ENCODE data around the gene MSGN1. TPM values are rescaled to one million over a fixed set of nuclear protein-coding genes. Genes with fewer than 3 reads are reported as not detected.

Gene MSGN1
- total and polyA plus RNA-seq, 2 of the 8 experiments (the other 6 are each of a cell fraction or from before 2014, with no cell fraction given), result not detected

GRCh38 chr2:17830053-17831034, 14.1 kb downstream of the MSGN1 start (continued):
- TF ChIP-seq CTBP2 (IDR thresholded peaks at IDR 0.05; ENCODE audit: borderline replicate concordance, insufficient read depth, insufficient read length, low read length) (peak; percentile 67), CHD2 (IDR thresholded peaks at IDR 0.05; ENCODE audit: low read length) (peak; percentile 40; the same call in 1 of the 2 replicates), CTCF (IDR thresholded peaks at IDR 0.05; ENCODE audit: control extremely low read depth in 1 of 3, insufficient read depth in 1 of 3, low read depth in 1 of 3, low read length in 3 of 3) (peak; percentile 78 to 98 (median 97)), SP1 (IDR thresholded peaks at IDR 0.05; ENCODE audit: low read depth, low read length) (0 out of 2 replicates have a peak, but pooled peaks have one; percentile 37), TCF12 (IDR thresholded peaks at IDR 0.05; ENCODE audit: low read depth, low read length) (no peak), E2F6 (IDR thresholded peaks at IDR 0.05) (peak; percentile 79; the same call in 1 of the 2 replicates), GABPA (IDR thresholded peaks at IDR 0.05; ENCODE audit: borderline replicate concordance, insufficient read depth, low read length) (no peak; the same call in 1 of the 2 replicates), EP300 (IDR thresholded peaks at IDR 0.05; ENCODE audit: borderline replicate concordance in 1 of 2, low read depth in 2 of 2, low read length in 2 of 2) (peak in 1 of 2 experiments; percentile 27; a peak in 1 of 3 replicates), HDAC2 (IDR thresholded peaks at IDR 0.05; ENCODE audit: borderline replicate concordance in 1 of 2, low read depth in 2 of 2, low read length in 2 of 2) (peak; percentile 86 to 94; a peak in 3 of 4 replicates), TEAD4 (IDR thresholded peaks at IDR 0.05; ENCODE audit: low read depth, low read length) (peak; percentile 54; the same call in 1 of the 2 replicates), JUND (IDR thresholded peaks at IDR 0.05; ENCODE audit: low read length) (peak; percentile 38), SUZ12 (IDR thresholded peaks at IDR 0.05; ENCODE audit: low read length) (no peak), SP4 (IDR thresholded peaks at IDR 0.05; ENCODE audit: low read length) (no peak), ATF3 (IDR thresholded peaks at IDR 0.05; ENCODE audit: insufficient read depth, low read depth, low read length) (no peak)

All from H1 (cell line).